H9 (cell line): ENCODE results near the gene HS1BP3. TPM values are rescaled to one million over a fixed set of nuclear protein-coding genes. Genes with fewer than 3 reads are reported as not detected.

ENCODE experiments used
- DNase-seq: peaks from one replicate; pipeline ENCODE4 v3.0.0-alpha.2; 2017
- H2AFZ ChIP-seq: one replicate; pipeline ENCODE4 v1.6.1; 2013; ENCODE audit warnings: mild to moderate bottlenecking, low read length, control low read depth, moderate library complexity
- H2AK5ac ChIP-seq: 2 replicates; pipeline ENCODE4 v1.6.1; 2013; ENCODE audit warnings: low read length, control low read depth, mixed read lengths; ENCODE audit not compliant: insufficient read length
- H2BK120ac ChIP-seq: one replicate; pipeline ENCODE4 v1.6.1; 2013; ENCODE audit warnings: low read depth, mild to moderate bottlenecking, low read length, control low read depth, inconsistent platforms; ENCODE audit not compliant: poor library complexity, severe bottlenecking
- H2BK12ac ChIP-seq: 2 replicates; pipeline ENCODE4 v1.6.1; 2013; ENCODE audit warnings: low read length, control low read depth, mixed read lengths, low read depth; ENCODE audit not compliant: insufficient read length
- H2BK15ac ChIP-seq: 2 replicates; pipeline ENCODE4 v1.6.1; 2013; ENCODE audit warnings: low read depth, low read length, control low read depth
- H2BK20ac ChIP-seq: one replicate; pipeline ENCODE4 v1.6.1; 2013; ENCODE audit warnings: low read depth, mild to moderate bottlenecking, low read length, control low read depth, inconsistent platforms; ENCODE audit not compliant: poor library complexity, severe bottlenecking
- H2BK5ac ChIP-seq: 2 replicates; pipeline ENCODE4 v1.6.1; 2013; ENCODE audit warnings: low read length, control low read depth, mixed read lengths; ENCODE audit not compliant: insufficient read length
- H3K14ac ChIP-seq: 2 replicates; pipeline ENCODE4 v1.6.1; 2013; ENCODE audit warnings: low read length, control low read depth; ENCODE audit not compliant: insufficient read depth
- H3K18ac ChIP-seq: 2 replicates; pipeline ENCODE4 v1.6.1; 2013; ENCODE audit warnings: low read depth, mild to moderate bottlenecking, mixed read lengths, low read length, control low read depth; ENCODE audit not compliant: insufficient read length
- H3K23ac ChIP-seq: 2 replicates; pipeline ENCODE4 v1.6.1; 2013; ENCODE audit warnings: low read length, control low read depth, mixed read lengths, low read depth; ENCODE audit not compliant: insufficient read length
- H3K23me2 ChIP-seq: 2 replicates; pipeline ENCODE4 v1.6.1; 2013; ENCODE audit warnings: low read depth, mild to moderate bottlenecking, mixed read lengths, low read length, control low read depth; ENCODE audit not compliant: insufficient read length, poor library complexity, severe bottlenecking
- H3K27ac ChIP-seq: 2 replicates; pipeline ENCODE4 v1.5.1; 2013; ENCODE audit warnings: low read length, control low read depth, mixed read lengths, low read depth; ENCODE audit not compliant: insufficient read length
- H3K27me3 ChIP-seq: 2 replicates; pipeline ENCODE4 v1.6.1; 2013; ENCODE audit warnings: low read length, control low read depth, inconsistent platforms; ENCODE audit not compliant: insufficient read depth
- H3K4ac ChIP-seq: 2 replicates; pipeline ENCODE4 v1.6.1; 2013; ENCODE audit warnings: low read depth, mild to moderate bottlenecking, control low read depth, inconsistent platforms, low read length, moderate library complexity
- H3K4me1 ChIP-seq: 2 replicates; pipeline ENCODE4 v1.6.1; 2013; ENCODE audit warnings: low read length, control low read depth, inconsistent platforms; ENCODE audit not compliant: insufficient read depth
- H3K4me2 ChIP-seq: 2 replicates; pipeline ENCODE4 v1.6.1; 2013; ENCODE audit warnings: low read length, control low read depth, mixed read lengths; ENCODE audit not compliant: insufficient read length, insufficient read depth
- H3K56ac ChIP-seq: 2 replicates; pipeline ENCODE4 v1.6.1; 2013; ENCODE audit warnings: low read depth, mild to moderate bottlenecking, mixed read lengths, low read length, control low read depth; ENCODE audit not compliant: insufficient read length
- H3K79me1 ChIP-seq: 2 replicates; pipeline ENCODE4 v1.6.1; 2013; ENCODE audit warnings: low read depth, mild to moderate bottlenecking, moderate library complexity, low read length, control low read depth, inconsistent platforms; ENCODE audit not compliant: insufficient read depth, poor library complexity, severe bottlenecking
- H3K79me2 ChIP-seq: 2 replicates; pipeline ENCODE4 v1.6.1; 2013; ENCODE audit warnings: low read length, control low read depth, inconsistent platforms; ENCODE audit not compliant: insufficient read depth
- H3K9ac ChIP-seq: 2 replicates; pipeline ENCODE4 v1.6.1; 2013; ENCODE audit warnings: low read length, control low read depth, mixed read lengths; ENCODE audit not compliant: insufficient read length; ENCODE audit errors: extremely low read depth
- H3K9me3 ChIP-seq: one replicate; pipeline ENCODE4 v1.6.1; 2013; ENCODE audit warnings: low read depth, low read length, inconsistent platforms; ENCODE audit not compliant: control insufficient read depth
- H3T11ph ChIP-seq: one replicate; pipeline ENCODE4 v1.6.1; 2013; ENCODE audit warnings: mild to moderate bottlenecking, low read length, control low read depth, inconsistent platforms
- H4K20me1 ChIP-seq: one replicate; pipeline ENCODE4 v1.6.1; 2013; ENCODE audit not compliant: control insufficient read depth, insufficient read length, insufficient read depth
- H4K5ac ChIP-seq: 2 replicates; pipeline ENCODE4 v1.6.1; 2013; ENCODE audit warnings: low read depth, mild to moderate bottlenecking, mixed read lengths, low read length, control low read depth; ENCODE audit not compliant: insufficient read length
- H4K8ac ChIP-seq: replicated peaks from 2 replicates; pipeline ENCODE4 v1.6.1; 2013; ENCODE audit warnings: low read length, control low read depth, mixed read lengths, low read depth; ENCODE audit not compliant: insufficient read length
- H4K91ac ChIP-seq: 2 replicates; pipeline ENCODE4 v1.6.1; 2013; ENCODE audit warnings: low read depth, mild to moderate bottlenecking, moderate library complexity, mixed read lengths, low read length, control low read depth; ENCODE audit not compliant: insufficient read length
- H3K27ac Mint-ChIP-seq, 3 experiments: 2 replicates in 2 of 3; 3 replicates in 1 of 3; pipeline ENCODE4 v1.8.0; 2020 to 2021; ENCODE audit warnings: mixed read lengths in 3 of 3, mild to moderate bottlenecking in 1 of 3, moderate library complexity in 1 of 3
- H3K27me3 Mint-ChIP-seq: 2 replicates; pipeline ENCODE4 v1.8.0; 2021; ENCODE audit warnings: low read depth, mild to moderate bottlenecking, moderate library complexity, mixed read lengths
- H3K36me3 Mint-ChIP-seq, 3 experiments: 2 replicates in 2 of 3; 3 replicates in 1 of 3; pipeline ENCODE4 v1.8.0; 2020 to 2021; ENCODE audit warnings: low read depth in 3 of 3, mixed read lengths in 3 of 3; ENCODE audit not compliant: insufficient read depth in 1 of 3
- H3K4me1 Mint-ChIP-seq, 2 experiments: 2 replicates each; pipeline ENCODE4 v1.8.0; 2020; ENCODE audit warnings: mixed read lengths in 2 of 2
- H3K4me3 Mint-ChIP-seq, 2 experiments: 2 replicates in 1 of 2; 3 replicates in 1 of 2; pipeline ENCODE4 v1.8.0; 2020 to 2021; ENCODE audit warnings: mild to moderate bottlenecking in 2 of 2, mixed read lengths in 2 of 2, moderate library complexity in 1 of 2
- H3K9me3 Mint-ChIP-seq, 2 experiments: 2 replicates in 1 of 2; 3 replicates in 1 of 2; pipeline ENCODE4 v1.8.0; 2020; ENCODE audit warnings: mild to moderate bottlenecking in 2 of 2, mixed read lengths in 2 of 2, moderate library complexity in 1 of 2
- WGBS: extraction: QIAGEN DNeasy Blood & Tissue Kit; methylation state at CpG from one replicate; pipeline ENCODE4 v1.1.7; 2013; ENCODE audit warnings: missing lambda C conversion rate, low lambda C conversion rate, mixed read lengths; ENCODE audit not compliant: insufficient read length; ENCODE audit errors: extremely low coverage; 5-methylcytosine and 5-hydroxymethylcytosine counted together
- total RNA-seq: library from RNA; stranded (reverse); gene quantifications from 2 replicates; pipeline ENCODE4 v1.2.1, GENCODE V29; 2021
- TF ChIP-seq, protein P1 (sequence below): fragments of 200-600 bp; sonication (generic); conservative IDR thresholded peaks from 3 replicates; pipeline ENCODE4 v1.8.0; 2021; ENCODE audit warnings: antibody characterized with exemption, mild to moderate bottlenecking

Gene HS1BP3
- total RNA-seq, 1 experiment from 2014 or later: 11.1 TPM

DNA sequence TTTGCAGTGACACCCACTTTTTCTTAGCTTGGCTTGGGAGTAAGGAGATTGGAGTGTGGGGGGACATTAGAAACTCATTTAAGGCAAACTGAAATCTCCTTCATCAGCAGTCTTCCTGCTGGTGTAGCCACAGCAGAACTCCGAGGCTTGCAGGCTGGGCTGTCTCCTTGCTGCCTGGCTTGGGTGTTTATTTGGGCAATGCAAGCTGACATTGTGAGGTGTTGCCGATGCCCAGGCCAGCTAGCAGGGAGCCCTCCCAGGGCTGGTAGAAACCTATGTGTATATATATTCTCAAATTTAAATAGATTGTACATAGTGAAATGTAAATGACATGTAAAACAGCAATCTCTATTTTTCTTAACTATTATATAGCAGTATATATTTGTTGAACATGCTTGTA is 27.9 kb upstream of the HS1BP3 start:
- H2BK20ac ChIP-seq: no peak overlapping the region
- no peaks in the 10 kb centered on the region for H3K9me3 Mint-ChIP-seq
- no peak overlapping the region for H3K4ac ChIP-seq
- no peaks in the 10 kb centered on the region for H3K4me1 ChIP-seq
- no peak overlapping the region for H2AFZ ChIP-seq
- no peak overlapping the region for H4K8ac ChIP-seq
- H2BK120ac ChIP-seq: no peak overlapping the region
- no peak overlapping the region for H2BK15ac ChIP-seq
- H3K14ac ChIP-seq: no peak overlapping the region
- H3K23me2 ChIP-seq: no peaks in the 10 kb centered on the region
- no peak overlapping the region for H3K27ac Mint-ChIP-seq
- H4K20me1 ChIP-seq: no peaks in the 10 kb centered on the region
- no peak overlapping the region for H2BK12ac ChIP-seq
- no peak overlapping the region for H3K9ac ChIP-seq
- no peaks in the 10 kb centered on the region for H3K79me2 ChIP-seq
- H4K5ac ChIP-seq: no peak overlapping the region
- H3K4me1 Mint-ChIP-seq: peaks cover 17 to 28% of the 10 kb centered on the region in 2 experiments
- H3K18ac ChIP-seq: no peak overlapping the region
- H4K91ac ChIP-seq: no peak overlapping the region
- peaks cover 4% of the 10 kb centered on the region; the same call in 1 of the 2 replicates for H3K27me3 ChIP-seq
- WGBS: no CpG with 5 or more reads among the region's 2 CpGs
- H3K27ac ChIP-seq: no peak overlapping the region
- H2AK5ac ChIP-seq: no peak overlapping the region
- no peak overlapping the region for H2BK5ac ChIP-seq
- H3K36me3 Mint-ChIP-seq: no peaks in the 10 kb centered on the region; a peak in 1 of 7 replicates
- H3K27me3 Mint-ChIP-seq: peaks cover 24% of the 10 kb centered on the region
- H3K4me2 ChIP-seq: no peak overlapping the region
- H3K23ac ChIP-seq: no peak overlapping the region
- no peaks in the 10 kb centered on the region for H3K9me3 ChIP-seq
- H3K79me1 ChIP-seq: no peaks in the 10 kb centered on the region
- H3K56ac ChIP-seq: no peak overlapping the region
- DNase-seq: no peak
- no peak overlapping the region for H3T11ph ChIP-seq
- no peak overlapping the region for H3K4me3 Mint-ChIP-seq
- TF ChIP-seq, protein P1, sequence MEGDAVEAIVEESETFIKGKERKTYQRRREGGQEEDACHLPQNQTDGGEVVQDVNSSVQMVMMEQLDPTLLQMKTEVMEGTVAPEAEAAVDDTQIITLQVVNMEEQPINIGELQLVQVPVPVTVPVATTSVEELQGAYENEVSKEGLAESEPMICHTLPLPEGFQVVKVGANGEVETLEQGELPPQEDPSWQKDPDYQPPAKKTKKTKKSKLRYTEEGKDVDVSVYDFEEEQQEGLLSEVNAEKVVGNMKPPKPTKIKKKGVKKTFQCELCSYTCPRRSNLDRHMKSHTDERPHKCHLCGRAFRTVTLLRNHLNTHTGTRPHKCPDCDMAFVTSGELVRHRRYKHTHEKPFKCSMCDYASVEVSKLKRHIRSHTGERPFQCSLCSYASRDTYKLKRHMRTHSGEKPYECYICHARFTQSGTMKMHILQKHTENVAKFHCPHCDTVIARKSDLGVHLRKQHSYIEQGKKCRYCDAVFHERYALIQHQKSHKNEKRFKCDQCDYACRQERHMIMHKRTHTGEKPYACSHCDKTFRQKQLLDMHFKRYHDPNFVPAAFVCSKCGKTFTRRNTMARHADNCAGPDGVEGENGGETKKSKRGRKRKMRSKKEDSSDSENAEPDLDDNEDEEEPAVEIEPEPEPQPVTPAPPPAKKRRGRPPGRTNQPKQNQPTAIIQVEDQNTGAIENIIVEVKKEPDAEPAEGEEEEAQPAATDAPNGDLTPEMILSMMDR: no peak
